Measurements from ENCODE around the gene ZGLP1. TPM values are rescaled to one million over a fixed set of nuclear protein-coding genes. Genes with fewer than 3 reads are reported as not detected.

The ZGLP1 gene
- total RNA-seq, 1 experiment from 2014 or later: 5.0 TPM

DNA sequence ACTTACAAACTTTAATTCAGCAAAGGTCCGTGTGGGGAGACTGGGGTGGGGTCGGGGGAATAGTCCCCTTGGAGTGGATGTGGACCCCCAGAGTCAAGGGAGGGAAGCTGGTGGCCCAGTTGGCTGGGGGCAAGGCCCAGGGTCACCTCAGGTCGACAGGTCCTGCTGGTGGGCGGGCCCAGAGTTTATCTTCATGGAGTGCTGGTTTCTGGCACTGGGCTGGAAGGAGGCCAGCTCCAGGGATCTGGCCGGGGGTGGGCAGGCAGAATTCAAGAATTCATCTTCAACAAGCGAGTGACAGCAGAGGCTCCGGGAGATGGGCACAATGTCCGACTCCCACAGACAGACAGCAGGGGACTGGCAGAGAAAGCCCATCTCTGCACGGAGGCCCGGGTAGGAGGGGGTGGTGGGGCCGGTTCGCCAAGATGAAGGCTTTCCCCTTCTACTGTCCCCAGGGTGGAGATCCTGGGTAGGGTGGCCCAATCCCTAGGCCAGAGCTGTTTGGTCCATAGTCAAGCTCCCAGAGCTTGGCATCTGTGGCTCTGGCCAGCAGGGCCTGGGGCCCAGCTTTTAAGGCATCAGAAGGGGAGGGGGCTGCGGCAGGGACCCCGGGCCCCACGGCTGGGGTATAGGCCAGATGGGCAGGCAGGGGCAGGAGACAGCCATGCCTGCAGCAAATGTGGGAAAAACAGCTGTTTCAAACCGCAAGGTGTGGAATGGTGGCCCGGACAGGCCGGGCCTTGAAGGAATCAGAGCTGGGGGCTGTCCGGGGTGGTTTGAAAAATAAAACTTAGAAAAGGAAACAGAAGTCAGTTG is 6.8 kb upstream of the ZGLP1 start:
- TF ChIP-seq EZH2phosphoT487 (IDR thresholded peaks at IDR 0.05; ENCODE audit: borderline replicate concordance): no peak
- TF ChIP-seq, protein P1, sequence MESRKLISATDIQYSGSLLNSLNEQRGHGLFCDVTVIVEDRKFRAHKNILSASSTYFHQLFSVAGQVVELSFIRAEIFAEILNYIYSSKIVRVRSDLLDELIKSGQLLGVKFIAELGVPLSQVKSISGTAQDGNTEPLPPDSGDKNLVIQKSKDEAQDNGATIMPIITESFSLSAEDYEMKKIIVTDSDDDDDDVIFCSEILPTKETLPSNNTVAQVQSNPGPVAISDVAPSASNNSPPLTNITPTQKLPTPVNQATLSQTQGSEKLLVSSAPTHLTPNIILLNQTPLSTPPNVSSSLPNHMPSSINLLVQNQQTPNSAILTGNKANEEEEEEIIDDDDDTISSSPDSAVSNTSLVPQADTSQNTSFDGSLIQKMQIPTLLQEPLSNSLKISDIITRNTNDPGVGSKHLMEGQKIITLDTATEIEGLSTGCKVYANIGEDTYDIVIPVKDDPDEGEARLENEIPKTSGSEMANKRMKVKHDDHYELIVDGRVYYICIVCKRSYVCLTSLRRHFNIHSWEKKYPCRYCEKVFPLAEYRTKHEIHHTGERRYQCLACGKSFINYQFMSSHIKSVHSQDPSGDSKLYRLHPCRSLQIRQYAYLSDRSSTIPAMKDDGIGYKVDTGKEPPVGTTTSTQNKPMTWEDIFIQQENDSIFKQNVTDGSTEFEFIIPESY (IDR thresholded peaks at IDR 0.05; ENCODE audit: extremely low read depth, insufficient replicate concordance, low read length): no peak
- no peak for TF ChIP-seq YY1 (IDR thresholded peaks at IDR 0.05; ENCODE audit: extremely low read depth, insufficient replicate concordance, low read depth, low read length)
- TF ChIP-seq ZNF274 (IDR thresholded peaks at IDR 0.05; ENCODE audit: low read depth, low read length): no peak
- TF ChIP-seq RAD21 (IDR thresholded peaks at IDR 0.05; ENCODE audit: low read depth): no peak
- TF ChIP-seq, protein P2, sequence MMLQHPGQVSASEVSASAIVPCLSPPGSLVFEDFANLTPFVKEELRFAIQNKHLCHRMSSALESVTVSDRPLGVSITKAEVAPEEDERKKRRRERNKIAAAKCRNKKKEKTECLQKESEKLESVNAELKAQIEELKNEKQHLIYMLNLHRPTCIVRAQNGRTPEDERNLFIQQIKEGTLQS (IDR thresholded peaks at IDR 0.05): no peak
- TF ChIP-seq ELF1 (IDR thresholded peaks at IDR 0.05; ENCODE audit: borderline replicate concordance, low read depth): no peak
- no peak for TF ChIP-seq CEBPB (IDR thresholded peaks at IDR 0.05; ENCODE audit: low read depth)
- TF ChIP-seq SP1 (IDR thresholded peaks at IDR 0.05; ENCODE audit: low read depth): no peak
- TF ChIP-seq EGR1 (IDR thresholded peaks at IDR 0.05; ENCODE audit: low read depth): no peak
- TF ChIP-seq CBX3 (IDR thresholded peaks at IDR 0.05; ENCODE audit: low read depth): no peak
- TF ChIP-seq JUND (IDR thresholded peaks at IDR 0.05): no peak
- no peak for TF ChIP-seq TCF7L2 (IDR thresholded peaks at IDR 0.05; ENCODE audit: borderline replicate concordance, extremely low read depth, insufficient read depth, insufficient read length)
- DNase-seq (ENCODE audit: low read depth, low spot score) (no peak), ATAC-seq (no peak; the same call in 1 of the 2 replicates)
- no peaks in the 10 kb centered on the region for H3K9me2 ChIP-seq (ENCODE audit: insufficient read depth)
- H3K9me3 ChIP-seq (ENCODE audit: control insufficient read depth in 1 of 2, insufficient read depth in 1 of 2, low read depth in 1 of 2, low read length in 2 of 2): no peaks in the 10 kb centered on the region
- H3K79me2 ChIP-seq (ENCODE audit: insufficient read depth, low read length): 0 out of 2 replicates have a peak, but pooled peaks cover 4% of the 10 kb centered on the region
- RAD21 ChIA-PET (ENCODE audit: low non-redundant PET in 1 of 2, low total read pairs in 2 of 2, uncharacterized antibody in 2 of 2, unreplicated experiment in 2 of 2): no interaction called here
- intact Hi-C loops (cut with micrococcal nuclease): no loop called here
- CTCF ChIA-PET: no interaction called here
- H3K27me3 ChIP-seq (ENCODE audit: insufficient read depth, low read length): no peaks in the 10 kb centered on the region
- H3K27ac ChIP-seq (ENCODE audit: low read depth, low read length): peak overlapping the region; percentile 80
- no peaks in the 10 kb centered on the region for H4K20me1 ChIP-seq (ENCODE audit: insufficient read depth)
- peak overlapping the region; percentile 82 for H3K9ac ChIP-seq (ENCODE audit: low read length)
- peaks cover 12 to 14% of the 10 kb centered on the region in 2 experiments; a peak in 3 of 4 replicates for H3K36me3 ChIP-seq (ENCODE audit: control insufficient read depth in 1 of 2, insufficient read depth in 2 of 2, low read length in 2 of 2)
- peak overlapping the region; percentile 89 to 98 for H3K4me3 ChIP-seq (replicated peaks in 1 of 2; ENCODE audit: low read depth in 1 of 2, low read length in 2 of 2)
- peaks cover 4 to 21% of the 10 kb centered on the region in 2 experiments; a peak in 3 of 4 replicates for H3K4me1 ChIP-seq (ENCODE audit: control insufficient read depth in 1 of 2, insufficient read depth in 2 of 2, low read length in 2 of 2)
- TSS peak; percentile 33 for BruUV-seq (replicated peaks)
- H3K4me2 ChIP-seq (ENCODE audit: low read length): peak overlapping the region; percentile 96
- POLR2A ChIA-PET: no interaction called here
- no peak overlapping the region for H2AFZ ChIP-seq (ENCODE audit: low read depth, low read length, poor library complexity, severe bottlenecking)

Measured in HCT116 (cell line).